IPS-18c (cell line): ENCODE data around the gene TSPAN9.

Experiments used
- H3K4me3 ChIP-seq: 2 replicates; pipeline ENCODE4 v1.7.0; 2013; ENCODE audit warnings: low read depth, mild to moderate bottlenecking, low read length, moderate library complexity; ENCODE audit not compliant: insufficient read depth
- H3K9me3 ChIP-seq: one replicate; pipeline ENCODE4 v1.6.1; 2013; ENCODE audit warnings: mild to moderate bottlenecking, low read length, moderate library complexity; ENCODE audit not compliant: control insufficient read depth, insufficient read depth

The TSPAN9 gene

DNA sequence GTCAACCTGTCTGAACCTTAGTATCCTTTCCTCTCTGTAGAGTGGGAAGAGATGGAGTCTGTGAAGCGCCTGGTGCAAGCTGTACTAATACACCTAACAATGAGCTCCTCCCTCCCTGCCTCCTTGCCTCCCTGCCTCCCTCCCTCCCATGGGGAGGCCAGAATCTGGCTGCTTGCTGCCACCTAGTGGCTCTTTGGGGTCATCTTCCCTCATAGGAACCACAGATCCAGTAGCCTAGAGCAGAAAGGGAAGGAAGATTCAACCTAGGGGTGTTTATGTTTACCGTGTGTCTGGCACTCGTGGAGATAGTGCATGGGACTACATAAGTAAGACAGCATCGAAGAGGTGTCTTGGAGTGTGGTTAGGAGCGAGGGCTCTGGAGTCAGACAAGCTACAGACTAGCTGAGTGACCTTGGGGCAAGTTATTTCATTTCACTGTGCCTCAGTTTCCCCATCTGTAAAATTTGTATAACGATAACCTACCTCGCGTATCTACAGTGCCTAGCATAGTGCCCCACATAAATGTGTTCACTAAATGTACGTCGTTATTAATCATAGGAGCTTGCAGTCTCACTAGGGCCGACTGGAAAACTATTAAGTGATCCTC is 35.5 kb upstream of the TSPAN9 start:
- Histone ChIP-seq H3K4me3 (no peak overlapping the region), H3K9me3 (peaks cover 3% of the 10 kb centered on the region)

DNA sequence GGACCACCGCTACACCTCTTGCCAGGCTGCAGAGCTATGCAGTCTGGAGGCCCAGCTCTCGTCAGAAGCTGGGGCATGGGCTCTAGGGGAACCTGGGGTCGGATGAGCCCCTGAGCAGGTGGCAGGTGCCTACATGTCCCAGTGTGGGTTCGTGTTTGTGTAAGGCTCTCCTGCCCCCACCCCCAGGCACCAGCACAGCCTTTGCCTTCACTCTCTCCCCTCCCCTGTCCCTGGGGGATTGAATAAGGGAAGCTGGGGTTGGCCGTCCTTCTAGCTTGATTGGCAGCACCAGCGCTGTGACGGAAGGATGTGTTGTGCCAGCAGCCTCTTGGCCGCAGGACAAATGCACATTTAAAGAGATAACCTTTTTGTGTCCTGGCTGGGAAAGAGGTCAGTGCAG is 34.8 kb upstream of the TSPAN9 start:
- no peak overlapping the region for H3K4me3 ChIP-seq
- peaks cover 3% of the 10 kb centered on the region for H3K9me3 ChIP-seq

DNA sequence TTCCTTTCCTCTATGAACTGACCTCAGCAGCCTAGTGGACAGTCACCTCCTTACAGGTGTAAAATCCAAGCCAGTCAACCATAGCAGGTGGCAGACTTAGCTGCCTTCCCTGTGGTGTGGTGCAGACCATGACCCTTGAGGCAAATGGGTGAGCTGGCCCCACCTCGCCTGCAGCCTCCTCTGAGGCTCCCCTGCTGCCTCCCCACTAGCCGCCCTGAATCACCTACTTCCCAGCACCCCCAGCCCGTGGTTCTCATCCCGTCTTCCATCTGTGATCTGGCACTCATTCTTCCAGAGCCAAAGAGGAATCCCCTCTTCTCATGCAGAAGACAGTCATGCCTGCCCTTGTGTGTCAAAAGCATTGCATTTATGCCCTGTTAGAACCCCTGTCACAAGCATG is 34.4 kb upstream of the TSPAN9 start:
- peaks cover 3% of the 10 kb centered on the region for H3K9me3 ChIP-seq

DNA sequence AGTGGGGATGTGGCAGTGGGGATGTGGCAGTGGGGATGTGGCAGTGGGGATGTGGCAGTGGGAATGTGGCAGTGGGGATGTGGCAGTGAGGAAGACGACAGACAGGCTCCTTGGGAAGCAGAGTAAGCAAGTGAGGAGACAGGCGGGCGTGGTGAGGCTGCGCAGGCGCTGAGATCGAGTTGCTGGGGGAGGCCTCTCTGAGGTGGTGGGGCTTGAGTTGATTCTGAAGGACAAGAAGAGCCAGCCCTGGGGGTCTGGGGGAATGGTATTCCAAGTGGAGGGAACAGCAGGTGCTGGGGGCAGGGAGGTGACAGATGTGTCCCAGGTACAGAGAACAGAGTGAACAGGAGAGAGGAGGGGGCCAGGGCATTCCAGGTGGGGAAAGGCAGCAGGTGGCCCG is 33.8 kb upstream of the TSPAN9 start:
- Histone ChIP-seq H3K4me3 (no peak overlapping the region), H3K9me3 (peaks cover 3% of the 10 kb centered on the region)

More for the DNA sequence above, 34.4 kb upstream of the TSPAN9 start:
- no peak overlapping the region for H3K4me3 ChIP-seq

DNA sequence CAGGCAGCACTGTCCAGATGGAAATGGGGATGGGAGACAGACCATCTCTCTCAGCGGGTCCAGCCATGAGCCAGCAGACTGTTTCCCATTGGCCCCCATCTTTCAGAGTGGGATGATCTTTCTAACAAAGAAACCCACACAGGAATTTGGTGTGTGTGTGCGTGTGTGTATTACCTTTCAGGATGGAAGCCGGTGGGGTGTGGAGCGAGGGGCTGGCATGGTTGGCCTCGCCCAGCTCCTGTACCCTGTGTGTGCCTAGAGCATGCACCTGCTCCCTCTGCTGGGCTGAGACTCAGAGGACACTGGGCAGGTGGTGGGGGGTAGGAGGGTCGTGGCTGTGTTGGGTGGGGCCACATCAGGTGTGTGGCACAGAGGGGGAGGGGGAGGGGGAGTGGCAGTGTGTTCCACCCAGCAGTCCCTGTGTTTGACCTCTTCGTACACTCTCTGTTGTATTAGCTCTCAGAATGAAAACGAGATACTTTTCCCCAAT is 33.0 kb upstream of the TSPAN9 start:
- H3K4me3 ChIP-seq, result no peak overlapping the region

DNA sequence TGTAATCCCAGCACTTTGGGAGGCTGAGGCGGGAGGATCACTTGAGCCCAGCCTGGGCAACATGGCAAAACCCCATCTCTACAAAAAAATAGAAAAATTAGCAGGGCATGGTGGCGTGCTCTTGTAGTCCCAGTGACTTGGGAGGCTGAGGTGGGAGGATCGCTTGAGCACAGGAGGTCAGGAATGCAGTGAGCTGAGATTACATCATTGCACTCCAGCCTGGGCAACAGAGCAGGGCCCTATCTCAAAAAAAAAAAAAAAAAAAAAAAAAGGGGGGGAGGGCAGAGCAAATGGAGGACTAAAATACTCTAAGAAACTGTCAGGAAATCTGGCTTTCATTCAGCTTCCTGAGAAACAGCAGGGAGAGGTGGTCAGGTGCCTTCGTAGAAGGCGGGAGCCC is 31.7 kb upstream of the TSPAN9 start:
- H3K9me3 ChIP-seq, result peaks cover 3% of the 10 kb centered on the region
- H3K4me3 ChIP-seq, result no peak overlapping the region

More for the DNA sequence above, 33.0 kb upstream of the TSPAN9 start:
- H3K9me3 ChIP-seq, result peaks cover 3% of the 10 kb centered on the region

DNA sequence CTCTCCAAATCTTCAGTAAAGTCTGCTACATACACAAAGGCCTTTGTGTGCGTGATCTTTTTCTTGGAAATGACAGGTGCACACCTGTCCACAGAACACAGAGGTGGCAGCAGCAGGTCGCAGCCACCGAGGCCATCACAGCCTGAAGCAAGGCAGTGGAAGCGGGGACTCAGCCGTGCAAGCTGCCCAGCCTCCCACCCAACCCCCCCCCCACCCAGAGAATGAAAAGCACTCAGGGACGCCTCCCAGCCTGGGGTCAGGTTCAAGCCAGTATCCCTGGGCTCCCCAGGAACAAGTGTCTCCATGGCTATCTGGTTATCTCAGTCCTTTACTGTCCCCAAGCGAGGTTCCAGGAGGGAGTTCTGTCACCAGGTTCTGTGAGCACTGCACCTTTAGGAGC is 31.2 kb upstream of the TSPAN9 start:
- H3K4me3 ChIP-seq, result no peak overlapping the region
- peaks cover 3% of the 10 kb centered on the region for H3K9me3 ChIP-seq

DNA sequence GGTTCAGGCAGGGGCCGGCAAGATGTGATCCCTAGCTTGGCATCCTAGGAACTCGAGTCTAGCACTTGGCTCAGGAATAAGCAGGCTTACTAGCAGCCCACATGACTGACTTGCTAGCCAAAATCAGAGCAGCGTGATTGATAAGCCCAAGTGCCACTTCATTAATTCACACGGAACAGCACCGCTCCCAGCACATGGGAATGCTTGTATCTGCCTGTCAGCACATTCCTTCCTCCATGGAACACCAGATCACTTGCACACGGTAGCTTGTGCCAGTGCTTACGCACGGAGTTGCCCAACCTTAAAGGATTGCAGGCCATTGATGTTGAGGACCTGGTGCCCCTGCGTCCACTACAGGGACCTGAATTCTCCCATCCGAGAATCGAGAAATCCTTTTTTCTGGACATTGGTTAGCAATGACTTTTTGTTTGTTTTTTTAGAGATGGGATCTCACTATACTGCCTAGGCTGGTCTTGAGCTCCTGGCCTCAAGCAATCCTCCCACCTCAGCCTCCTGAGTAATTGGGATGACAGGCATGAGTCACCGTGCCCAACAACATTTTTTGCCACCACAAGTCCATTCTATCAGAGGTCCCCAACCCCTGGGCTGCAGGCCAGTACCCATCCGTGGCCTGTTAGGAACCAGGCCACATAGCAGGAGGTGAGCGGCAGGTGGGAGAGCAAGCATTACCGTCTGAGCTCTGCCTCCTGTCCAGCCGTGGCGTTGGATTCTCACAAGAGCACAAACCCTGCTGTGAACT is 30.6 kb upstream of the TSPAN9 start:
- no peak overlapping the region for H3K4me3 ChIP-seq

DNA sequence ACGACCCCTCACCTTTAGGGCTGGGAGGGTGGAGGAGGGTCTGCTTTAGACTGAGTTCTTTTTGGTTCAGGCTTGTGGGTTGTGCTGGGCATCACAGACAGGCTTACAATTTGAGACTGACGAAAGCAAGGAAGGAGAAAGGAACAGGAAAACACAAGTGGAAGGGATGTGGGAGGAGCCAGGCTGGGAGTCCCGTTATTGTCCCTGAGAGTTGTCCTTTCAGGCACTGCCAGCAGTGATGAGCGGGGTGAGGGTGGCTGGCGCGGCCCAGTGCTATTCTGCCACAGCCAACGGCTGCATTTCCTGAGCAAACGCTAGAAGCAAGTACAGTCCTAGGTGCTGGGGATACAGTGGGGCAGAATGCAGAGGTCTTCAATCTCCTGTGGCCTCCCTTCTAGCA is 29.2 kb upstream of the TSPAN9 start:
- H3K9me3 ChIP-seq, result peaks cover 3% of the 10 kb centered on the region
- H3K4me3 ChIP-seq, result no peak overlapping the region

More for the DNA sequence above, 30.6 kb upstream of the TSPAN9 start:
- H3K9me3 ChIP-seq, result peaks cover 3% of the 10 kb centered on the region

DNA sequence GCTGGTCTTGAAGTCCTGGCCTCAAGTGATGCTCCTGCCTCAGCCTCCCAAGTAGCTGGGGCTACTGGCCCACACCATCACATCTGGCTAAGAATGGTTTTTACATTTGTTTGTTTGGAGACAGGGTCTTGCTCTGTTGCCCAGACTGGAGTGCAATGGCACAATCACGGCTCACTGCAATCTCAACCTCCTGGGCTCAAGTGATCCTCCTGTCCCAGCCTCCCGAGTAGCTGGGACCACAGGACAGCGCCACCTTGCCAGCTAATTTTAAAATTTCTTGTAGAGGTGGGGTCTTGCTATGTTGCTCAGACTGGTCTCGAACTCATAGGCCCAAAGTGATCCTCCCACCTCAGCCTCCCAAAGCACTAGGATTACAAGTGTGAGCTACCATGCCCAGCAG is 28.6 kb upstream of the TSPAN9 start:
- Histone ChIP-seq H3K4me3 (no peak overlapping the region), H3K9me3 (peaks cover 3% of the 10 kb centered on the region)

DNA sequence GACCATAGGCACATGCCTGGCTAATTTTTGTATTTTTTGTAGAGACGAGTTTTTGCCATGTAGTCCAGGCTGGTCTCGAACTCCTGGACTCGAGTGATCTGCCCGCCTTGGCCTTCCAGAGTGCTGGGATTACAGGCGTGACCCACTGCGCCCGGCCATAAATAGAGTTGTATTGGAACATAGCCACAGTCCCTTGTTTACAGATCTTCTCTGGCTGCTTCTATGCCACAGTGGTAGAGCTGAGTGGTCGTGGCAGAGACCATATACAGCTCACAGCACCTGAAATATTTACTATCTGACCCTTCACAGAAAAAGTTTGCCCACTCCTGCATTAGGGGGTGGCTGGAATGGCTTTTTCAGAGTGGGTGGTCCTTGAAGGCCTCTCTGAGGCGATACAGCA is 28.0 kb upstream of the TSPAN9 start:
- H3K4me3 ChIP-seq, result no peak overlapping the region
- H3K9me3 ChIP-seq, result peaks cover 2% of the 10 kb centered on the region

DNA sequence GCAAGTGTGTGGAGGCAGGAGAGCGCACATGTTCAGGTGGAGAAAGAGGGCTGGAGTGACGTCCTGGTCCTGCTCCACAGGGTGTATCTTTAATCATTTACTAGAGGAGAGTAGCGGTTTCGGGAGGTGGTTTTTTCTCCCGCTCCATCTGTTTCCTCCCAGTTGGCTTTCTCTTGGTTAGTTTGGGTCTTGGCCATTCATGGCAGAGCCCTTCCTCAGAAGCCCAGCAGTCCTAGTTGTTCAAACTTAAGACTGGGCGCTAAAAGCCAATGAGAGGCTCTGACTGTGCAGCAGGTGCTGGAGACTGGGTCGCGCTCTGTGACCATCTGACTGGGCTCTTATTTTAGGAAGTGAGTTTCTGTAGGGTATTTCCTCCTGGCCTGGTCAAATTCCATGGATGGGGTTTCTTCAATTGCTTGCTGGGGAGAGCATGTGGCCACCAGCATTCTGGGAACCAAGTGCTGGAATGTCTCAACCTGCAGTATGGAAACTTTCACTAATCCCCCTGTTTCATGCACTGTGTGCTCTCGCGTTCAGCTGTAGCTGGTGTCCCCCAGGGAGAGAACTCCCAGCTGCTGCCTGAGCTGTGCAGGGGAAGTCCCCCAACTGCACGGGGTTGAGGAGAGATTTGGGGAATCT is 27.4 kb upstream of the TSPAN9 start:
- H3K9me3 ChIP-seq, result no peaks in the 10 kb centered on the region
- no peak overlapping the region for H3K4me3 ChIP-seq

DNA sequence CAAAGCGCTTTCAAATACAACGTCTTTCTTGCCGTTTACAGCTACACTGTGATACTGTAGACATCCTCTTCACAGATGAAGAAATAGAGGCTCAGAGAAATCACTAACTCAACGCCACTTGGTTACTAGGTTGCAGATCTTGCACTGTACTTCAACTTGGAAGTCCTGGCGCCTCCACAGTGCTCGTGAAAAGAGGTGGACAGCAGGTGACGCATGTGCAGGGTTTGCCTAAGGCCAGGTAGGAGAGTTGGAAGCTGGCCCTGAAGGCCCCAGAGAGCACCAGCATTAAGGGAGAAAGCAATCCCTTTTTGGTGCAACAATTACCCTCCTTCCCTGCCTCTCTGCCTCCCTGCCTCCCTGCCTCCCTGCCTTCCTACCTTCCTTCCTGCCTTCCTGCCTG is 22.8 kb upstream of the TSPAN9 start:
- H3K4me3 ChIP-seq, result no peak overlapping the region
- H3K9me3 ChIP-seq, result no peaks in the 10 kb centered on the region

DNA sequence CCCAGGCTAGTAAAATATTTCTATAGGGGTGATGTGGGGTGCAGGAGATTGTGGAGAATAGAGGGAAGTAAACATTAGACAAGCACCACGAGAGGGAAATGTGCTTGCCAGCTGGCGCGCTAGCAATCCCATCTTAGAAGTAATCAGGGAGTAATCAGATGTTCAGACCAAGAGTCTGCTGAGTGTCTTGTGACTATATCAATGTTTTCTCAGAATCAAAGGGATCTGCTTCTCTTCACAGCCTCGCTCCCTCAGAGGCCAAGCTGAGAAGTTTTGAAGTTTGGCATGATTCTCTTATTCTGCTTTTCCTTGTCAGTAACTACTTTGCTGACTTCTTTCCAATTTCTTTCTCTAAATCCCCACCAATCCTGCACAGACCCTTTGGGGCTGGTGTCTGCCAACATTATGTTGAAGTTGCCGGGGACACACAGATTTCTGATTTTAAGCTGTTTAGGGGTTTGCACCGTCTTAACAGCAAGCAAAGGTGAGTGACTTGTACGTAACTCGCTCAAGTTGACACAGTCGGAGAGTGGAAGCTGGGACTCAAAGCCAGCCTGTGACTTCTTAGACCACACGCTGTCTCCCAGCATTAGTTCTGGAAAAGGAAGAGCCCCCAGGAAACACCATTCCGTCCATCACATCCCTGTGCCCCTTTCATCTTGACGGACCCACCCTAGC is 22.0 kb upstream of the TSPAN9 start:
- H3K4me3 ChIP-seq, result no peak overlapping the region
- H3K9me3 ChIP-seq, result no peaks in the 10 kb centered on the region

DNA sequence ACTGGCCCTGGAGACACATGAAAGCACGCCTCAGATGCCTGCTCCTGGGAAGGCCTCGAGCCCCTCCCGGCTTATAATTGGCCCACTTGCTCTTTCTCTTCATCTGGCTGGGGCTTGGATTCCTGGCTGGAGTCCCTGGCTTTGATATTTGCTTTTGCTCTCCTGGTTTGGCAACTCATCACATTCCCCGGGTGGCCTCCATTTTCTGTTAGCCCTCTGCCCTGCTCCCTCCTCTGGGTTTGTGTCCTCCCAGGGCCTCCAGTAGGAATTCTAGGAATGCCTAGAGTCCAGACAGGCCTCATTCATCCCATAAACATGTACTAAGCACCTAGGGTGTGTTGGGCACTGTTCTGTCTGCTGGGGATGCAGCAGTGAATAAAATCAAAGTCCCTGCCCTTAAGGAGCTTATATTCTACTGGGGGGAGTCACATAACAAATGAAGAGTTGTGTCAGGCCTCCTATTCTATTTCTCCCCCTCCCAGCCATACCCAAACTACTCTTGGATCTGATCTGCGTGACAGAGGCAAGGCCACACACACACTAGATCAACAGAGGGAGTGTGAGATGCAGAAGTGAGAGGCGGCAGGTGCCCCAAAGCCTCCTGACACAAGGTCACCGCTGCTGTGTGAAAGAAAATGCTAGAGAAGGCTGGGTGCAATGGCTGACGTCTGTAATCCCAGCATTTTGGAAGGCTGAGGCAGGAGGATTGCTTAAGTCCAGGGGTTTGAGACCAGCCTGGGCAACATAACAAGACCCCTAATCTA is 21.3 kb upstream of the TSPAN9 start:
- no peaks in the 10 kb centered on the region for H3K9me3 ChIP-seq
- no peak overlapping the region for H3K4me3 ChIP-seq

DNA sequence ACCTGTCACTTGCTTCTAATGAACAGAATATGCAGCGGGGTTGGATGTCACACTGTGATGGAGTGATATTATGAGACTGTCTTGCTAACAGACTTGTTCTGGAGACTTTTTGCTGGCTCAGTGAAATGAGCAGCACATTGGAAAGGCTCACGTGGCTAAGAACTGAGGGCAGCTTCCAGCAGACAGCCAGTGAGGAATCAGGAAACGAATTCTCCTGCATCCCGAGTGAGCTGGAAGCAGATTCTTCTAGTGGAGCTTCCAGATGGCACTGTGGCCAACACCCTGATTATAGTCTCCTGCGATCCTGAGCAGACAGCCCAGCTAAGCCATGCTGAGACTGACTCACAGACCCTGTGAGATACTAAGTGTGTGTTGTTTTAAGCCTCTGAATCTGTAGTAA is 16.1 kb upstream of the TSPAN9 start:
- H3K9me3 ChIP-seq, result no peaks in the 10 kb centered on the region

More for the DNA sequence above, 16.1 kb upstream of the TSPAN9 start:
- H3K4me3 ChIP-seq, result no peak overlapping the region
